HG02610 (cell line): ENCODE results near the gene DOCK3.
A peak's percentile ranks its signal among the peaks of the same experiment; 100 is the strongest.

Source experiments
- ATAC-seq: cut with Tn5 transposase; IDR thresholded peaks from one replicate; pipeline ENCODE4 v1.9.1; 2021; ENCODE audit warnings: mild to moderate bottlenecking, moderate library complexity; ENCODE audit not compliant: unreplicated experiment

DOCK3 gene

GRCh38 chr3:50674349-50675178, at the start of gene DOCK3:
DOCK3 (plus strand) TSS chr3:50674927; CDS start chr3:50675264, 337 bp downstream.
- ATAC-seq, result no peak

- ATAC-seq, result no peak
Observed at GRCh38 chr3:50625231-50626182, 49.2 kb upstream of the DOCK3 start.

DNA sequence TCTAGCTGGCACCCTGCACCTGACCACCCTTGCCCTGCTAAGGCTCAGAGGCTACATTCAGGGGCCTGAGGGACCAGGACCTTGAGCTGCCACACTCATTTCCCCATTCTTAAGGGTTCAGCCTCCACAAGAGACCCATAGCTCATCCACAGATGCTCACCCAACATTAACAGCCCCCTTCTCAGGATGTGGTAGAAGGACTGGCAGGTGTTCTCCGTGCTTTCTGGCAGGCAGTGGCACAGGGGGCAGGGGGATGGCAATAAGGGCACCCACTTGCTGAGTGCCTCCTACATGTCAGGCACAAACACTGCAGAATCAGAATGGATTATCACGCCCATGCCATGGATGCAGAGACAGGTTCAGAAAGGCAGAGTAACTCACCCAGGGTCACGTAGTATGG, 48.3 kb upstream of the DOCK3 start:
- no peak for ATAC-seq

GRCh38 chr3:50627407-50628051, 47.2 kb upstream of the DOCK3 start:
- ATAC-seq, result no peak

DNA sequence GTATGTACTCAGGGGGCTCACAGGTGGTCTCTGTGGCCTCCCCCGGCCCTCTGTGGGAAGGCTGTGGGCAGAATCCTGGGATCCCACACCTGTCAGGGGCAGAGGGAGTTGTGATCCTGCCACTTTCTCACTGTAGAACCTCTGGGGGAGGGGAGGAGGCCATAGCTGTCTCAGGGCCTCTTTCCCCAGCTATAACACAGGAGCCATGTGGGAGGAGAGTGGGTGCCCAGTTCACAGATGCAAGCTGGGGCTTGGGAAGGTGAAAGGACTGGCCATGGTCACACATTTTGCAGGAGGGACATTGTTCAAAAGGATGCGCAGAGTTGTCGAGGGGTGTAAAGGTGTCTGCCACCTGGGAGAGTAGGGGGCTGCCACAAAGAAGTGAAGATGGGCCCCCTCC, 46.1 kb upstream of the DOCK3 start:
- no peak for ATAC-seq

DNA sequence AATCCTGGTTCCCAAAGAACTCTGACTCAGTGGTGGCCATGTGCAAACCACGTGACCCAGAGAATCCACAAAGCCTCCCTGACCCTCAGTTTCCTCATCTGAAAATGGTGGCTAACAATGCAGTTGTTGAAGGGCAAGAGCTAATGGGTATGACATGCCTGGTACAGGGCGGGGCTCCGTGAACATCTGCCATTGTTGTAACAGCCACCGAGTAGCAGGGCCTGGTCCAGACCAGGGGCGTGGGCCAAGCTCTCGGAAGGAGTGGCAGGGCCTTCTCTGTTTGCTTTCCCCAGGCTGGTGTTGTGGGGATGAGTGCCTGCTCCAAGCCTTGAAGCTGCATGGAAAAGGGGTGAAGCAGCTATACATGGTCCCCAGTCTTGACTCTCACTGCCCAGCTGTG, 44.3 kb upstream of the DOCK3 start:
- ATAC-seq, result no peak

- ATAC-seq, result no peak
Observed at GRCh38 chr3:50630877-50631276, 43.9 kb upstream of the DOCK3 start.

DNA sequence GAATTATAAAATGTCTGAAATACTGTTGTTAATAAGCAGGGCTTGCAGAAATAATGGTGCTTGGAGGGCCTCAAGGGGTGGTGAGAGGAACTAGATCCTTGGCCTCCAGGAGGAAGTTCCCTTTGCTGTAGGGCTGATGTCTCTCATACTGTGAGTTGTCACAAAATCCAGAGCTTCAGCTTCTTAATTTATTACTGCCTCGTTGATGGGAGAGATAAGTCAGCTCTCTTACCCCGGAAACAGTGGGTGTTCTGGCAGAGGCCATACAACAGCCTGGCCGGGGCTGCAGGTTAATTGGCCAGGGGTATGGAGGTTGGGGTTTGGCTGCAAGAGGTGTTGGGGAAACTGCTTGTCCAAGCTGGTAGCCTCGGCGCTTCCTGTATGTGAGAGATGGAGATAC, 42.3 kb upstream of the DOCK3 start:
- no peak for ATAC-seq

DNA sequence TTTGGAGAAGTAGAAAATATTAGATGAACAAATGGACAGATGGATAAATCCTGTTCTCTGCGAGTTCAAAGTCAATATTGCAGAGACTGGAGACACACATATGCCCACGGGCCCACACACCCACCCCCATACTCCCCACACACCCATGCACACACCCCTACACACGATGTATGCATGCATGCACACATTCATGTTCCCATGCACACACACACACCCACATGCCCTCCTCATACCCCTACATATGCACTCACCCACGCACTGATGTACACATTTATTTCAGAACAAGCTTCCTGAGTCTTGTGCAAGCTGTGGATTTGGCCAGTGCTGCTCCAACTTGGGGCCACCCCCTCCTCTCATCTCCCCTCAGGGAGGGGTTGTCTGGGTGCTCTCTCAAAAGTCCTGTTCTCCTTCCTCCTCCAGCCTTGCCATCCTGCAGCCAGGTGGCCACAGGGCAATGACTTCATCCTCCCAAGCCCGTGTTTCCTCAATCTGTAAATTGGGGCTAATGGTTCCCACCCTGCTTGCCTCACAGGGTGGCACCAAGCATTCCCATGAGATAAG, 41.4 kb upstream of the DOCK3 start:
- ATAC-seq, result no peak

DNA sequence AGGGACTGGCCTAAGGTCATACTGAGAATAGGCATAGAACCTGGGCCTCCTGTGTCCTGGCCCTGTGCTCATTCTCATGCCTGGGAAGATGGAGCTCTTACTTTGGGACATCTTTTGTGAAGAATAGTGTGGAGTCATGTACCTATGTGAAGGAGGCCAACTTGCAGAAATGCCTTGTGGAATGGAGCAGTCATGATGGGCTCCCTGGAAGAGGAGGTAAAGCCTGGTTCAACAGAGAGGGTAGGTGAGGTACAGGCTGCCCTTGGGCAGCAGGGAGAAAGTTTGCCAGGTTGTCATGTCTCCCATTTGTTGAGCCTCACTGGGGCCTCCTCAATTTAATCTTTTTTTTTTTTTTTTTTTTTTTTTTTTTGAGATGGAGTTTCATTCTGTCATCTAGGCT, 39.7 kb upstream of the DOCK3 start:
- ATAC-seq, result no peak

GRCh38 chr3:50637011-50637410, 37.7 kb upstream of the DOCK3 start:
- no peak for ATAC-seq

DNA sequence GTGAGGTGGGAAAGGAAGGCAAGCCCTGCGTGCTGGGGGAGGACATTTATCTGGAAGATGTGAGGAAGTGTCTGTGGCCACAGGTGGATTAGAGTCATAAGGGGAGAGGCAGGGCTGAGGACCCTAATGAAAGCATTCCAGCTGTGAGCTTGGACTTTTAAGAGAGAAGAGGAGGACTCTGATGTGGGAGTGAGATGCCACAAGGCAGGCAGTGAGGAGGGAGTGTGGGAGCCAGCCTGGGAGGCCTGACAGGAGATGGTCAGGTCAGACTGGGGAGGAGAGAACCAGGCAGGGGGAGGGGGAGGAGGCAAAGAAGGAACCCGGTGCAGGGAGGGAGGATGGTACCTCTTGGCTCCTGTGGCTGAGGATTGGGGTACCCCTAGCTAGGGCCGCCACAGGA, 36.8 kb upstream of the DOCK3 start:
- ATAC-seq, result no peak

DNA sequence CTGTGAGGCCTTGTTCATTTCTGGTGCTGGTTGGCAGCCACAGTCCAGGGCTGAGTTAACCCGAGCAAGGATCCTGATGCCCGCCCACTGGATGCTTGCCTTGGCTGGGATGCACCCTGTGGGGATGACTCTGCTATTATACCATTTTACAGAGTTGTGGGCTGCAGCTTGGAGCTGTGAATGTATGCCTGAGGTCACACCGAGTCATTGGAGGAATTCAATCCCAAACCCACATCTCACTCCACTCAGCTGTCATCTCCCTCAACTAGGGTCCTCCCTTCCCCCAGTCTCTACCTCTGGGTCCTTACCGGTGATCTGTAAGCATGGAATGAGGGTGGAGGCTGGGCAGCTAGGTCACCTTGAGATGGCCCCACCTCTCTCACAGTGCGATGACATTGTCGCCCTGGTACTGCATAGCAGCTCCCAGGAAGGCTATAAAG, 35.7 kb upstream of the DOCK3 start:
- ATAC-seq, result no peak

DNA sequence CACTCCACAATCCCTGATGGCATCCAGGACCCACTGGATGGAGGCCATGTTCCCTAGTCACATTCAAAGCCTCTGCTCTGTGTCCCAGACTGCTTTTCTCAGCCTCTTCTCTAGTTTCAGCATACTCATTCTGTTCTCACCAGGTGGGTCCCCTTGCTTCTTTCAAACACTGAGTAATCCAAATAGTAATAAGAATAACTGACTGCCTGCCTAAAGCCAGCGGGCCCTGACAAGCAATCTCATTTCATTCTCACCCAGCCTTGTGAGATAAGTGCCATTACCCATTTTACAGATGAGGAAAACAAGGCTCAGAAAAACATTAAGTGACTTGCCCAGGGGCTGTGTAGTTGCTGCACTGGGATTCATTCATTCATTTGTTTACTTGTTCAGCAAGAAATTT, 32.3 kb upstream of the DOCK3 start:
- peak; percentile 39 for ATAC-seq

- no peak for ATAC-seq
Observed at GRCh38 chr3:50644561-50644960, 30.2 kb upstream of the DOCK3 start.

DNA sequence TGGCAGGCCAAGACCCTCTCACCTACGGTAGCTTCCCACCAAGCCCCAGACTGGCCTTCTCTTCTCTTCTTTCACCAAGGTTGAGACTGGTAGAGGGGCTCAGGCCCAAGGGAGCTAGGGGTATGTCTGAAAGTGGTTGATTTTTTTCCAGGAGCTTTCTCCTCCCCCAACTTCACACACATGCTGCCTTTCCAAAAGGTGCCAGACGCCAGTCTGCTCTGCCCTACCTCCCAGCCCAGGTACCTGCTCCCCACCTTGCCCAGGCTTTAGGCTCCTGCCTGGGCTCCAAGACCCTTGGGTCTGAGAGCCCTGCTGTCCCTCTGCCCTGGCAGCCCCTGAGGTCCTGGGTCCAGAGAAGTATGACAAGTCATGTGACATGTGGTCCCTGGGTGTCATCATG, 29.3 kb upstream of the DOCK3 start:
- no peak for ATAC-seq

GRCh38 chr3:50648313-50648712, 26.4 kb upstream of the DOCK3 start:
- no peak for ATAC-seq

GRCh38 chr3:50648944-50649343, 25.8 kb upstream of the DOCK3 start:
- no peak for ATAC-seq

GRCh38 chr3:50649451-50649931, 25.2 kb upstream of the DOCK3 start:
- ATAC-seq, result no peak

- no peak for ATAC-seq
Observed at GRCh38 chr3:50650018-50650417, 24.7 kb upstream of the DOCK3 start.

DNA sequence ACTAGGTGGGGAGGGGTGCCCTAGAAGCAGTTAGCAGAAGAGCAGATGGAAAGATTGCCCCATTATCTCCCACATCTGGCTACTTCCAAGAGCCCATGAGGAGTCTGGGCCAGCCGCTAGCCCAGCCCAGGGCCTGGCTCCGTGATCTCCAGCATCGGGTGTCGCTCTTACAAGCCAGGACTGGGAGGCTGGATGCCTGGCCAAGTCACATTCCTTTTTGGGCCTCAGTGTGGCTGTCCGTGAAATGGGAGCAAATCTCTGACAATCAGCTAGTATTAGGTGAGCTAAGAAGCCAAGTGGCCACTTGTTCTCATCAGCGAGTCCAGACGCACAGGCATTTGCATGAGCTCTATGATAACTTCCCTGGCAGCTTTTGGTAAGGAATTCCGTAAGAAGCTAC, 23.3 kb upstream of the DOCK3 start:
- ATAC-seq, result no peak
